GM19240 (cell line): ENCODE data around the gene ERMAP.
"Not testable (repeated sequence)": the region's sequence is repeated elsewhere in the genome, so short reads cannot be mapped to it uniquely, and the experiment has no call there.

Experiments used
- DNase-seq: peaks from one replicate; pipeline ENCODE4 v3.0.0; 2011; ENCODE audit warnings: low spot score; ENCODE audit not compliant: insufficient read length

The ERMAP gene

GRCh38 chr1:42844592-42845140 lies 27.7 kb downstream of the ERMAP start:
- no peak for DNase-seq

GRCh38 chr1:42845193-42845592 lies 28.3 kb downstream of the ERMAP start:
- DNase-seq: no peak

- no peak for DNase-seq
These were observed 28.9 kb downstream of the ERMAP start for GRCh38 chr1:42845866-42846256.

- peak; percentile 93 for DNase-seq
These were observed 29.6 kb downstream of the ERMAP start, which contains the start of gene ZNF691 for GRCh38 chr1:42846257-42847110. Gene ZNF691, plus strand, starts transcription at chr1:42846613. Its CDS starts 3,046 bp downstream, at chr1:42849659.

- DNase-seq: no peak
These were observed 30.2 kb downstream of the ERMAP start for GRCh38 chr1:42847111-42847595.

GRCh38 chr1:42847721-42848460 lies 31.0 kb downstream of the ERMAP start:
- DNase-seq: no peak

GRCh38 chr1:42848823-42849537 lies 32.1 kb downstream of the ERMAP start:
- DNase-seq: no peak

GRCh38 chr1:42849944-42850343 lies 33.0 kb downstream of the ERMAP start:
- no peak for DNase-seq

GRCh38 chr1:42851420-42851819 lies 34.5 kb downstream of the ERMAP start:
- DNase-seq: no peak

- DNase-seq: no peak
These were observed 35.2 kb downstream of the ERMAP start for GRCh38 chr1:42851960-42852607.

- no peak for DNase-seq
These were observed 35.7 kb downstream of the ERMAP start for GRCh38 chr1:42852608-42852980.

GRCh38 chr1:42853116-42853884 lies 36.4 kb downstream of the ERMAP start:
- no peak for DNase-seq

GRCh38 chr1:42856554-42856953 lies 39.6 kb downstream of the ERMAP start:
- not testable (repeated sequence) for DNase-seq

- DNase-seq: not testable (repeated sequence)
These were observed 42.4 kb downstream of the ERMAP start for GRCh38 chr1:42859366-42859765.

GRCh38 chr1:42860339-42861013 lies 43.6 kb downstream of the ERMAP start:
- DNase-seq: no peak

GRCh38 chr1:42861014-42861399 lies 44.1 kb downstream of the ERMAP start:
- DNase-seq: no peak

- DNase-seq: no peak
These were observed 49.6 kb downstream of the ERMAP start for GRCh38 chr1:42866549-42866948.

- DNase-seq: not testable (repeated sequence)
These were observed 51.5 kb downstream of the ERMAP start for GRCh38 chr1:42868466-42868865.

- DNase-seq: not testable (repeated sequence)
These were observed 52.3 kb downstream of the ERMAP start for GRCh38 chr1:42869254-42869653.

GRCh38 chr1:42869751-42870150 lies 52.8 kb downstream of the ERMAP start:
- not testable (repeated sequence) for DNase-seq
